Measurements from ENCODE around the gene PFN3. TPM values are rescaled to one million over a fixed set of nuclear protein-coding genes. Genes with fewer than 3 reads are reported as not detected.

PFN3 gene
- total and polyA plus RNA-seq, 2 of the 13 experiments (the other 11 are each of a cell fraction or from before 2014, with no cell fraction given), result not detected

DNA sequence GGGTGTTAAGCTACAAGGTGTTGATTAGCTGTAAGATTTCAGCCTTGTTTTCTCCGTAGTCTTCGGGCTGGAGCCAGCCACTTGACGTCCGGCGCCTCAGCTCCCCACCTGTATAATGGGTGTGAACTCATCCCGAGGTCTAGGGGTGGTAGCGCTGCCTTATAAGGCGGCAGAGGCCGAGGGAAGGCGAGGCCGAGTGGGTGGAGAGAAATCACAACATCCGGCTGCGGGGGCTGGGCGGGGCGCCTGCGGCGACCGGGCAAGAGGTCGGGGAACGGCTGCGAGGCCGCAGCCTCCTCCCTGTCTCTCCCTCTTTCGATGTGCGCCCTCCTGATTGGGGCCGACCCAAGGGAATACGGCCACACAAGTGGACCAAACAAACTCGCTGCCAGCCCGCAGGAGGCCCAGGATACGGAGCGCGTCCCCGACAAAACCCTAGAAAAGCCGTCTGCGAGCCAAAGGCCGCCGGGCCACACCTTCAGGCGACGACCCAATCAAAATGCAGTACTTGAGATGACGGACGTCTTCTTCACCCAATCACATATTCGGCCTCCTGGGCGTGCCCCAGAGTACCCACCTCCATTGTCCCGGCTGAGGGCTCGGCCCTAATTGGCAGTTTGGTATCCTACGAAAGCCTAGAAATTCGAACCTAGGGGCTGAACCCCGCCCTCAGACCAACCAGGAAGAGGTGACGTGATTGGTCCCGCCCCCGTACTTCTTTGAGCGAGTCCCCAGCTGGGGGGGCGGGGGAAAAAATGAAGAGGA is 25.5 kb upstream of the PFN3 start (continued):
- TF ChIP-seq, protein P1, sequence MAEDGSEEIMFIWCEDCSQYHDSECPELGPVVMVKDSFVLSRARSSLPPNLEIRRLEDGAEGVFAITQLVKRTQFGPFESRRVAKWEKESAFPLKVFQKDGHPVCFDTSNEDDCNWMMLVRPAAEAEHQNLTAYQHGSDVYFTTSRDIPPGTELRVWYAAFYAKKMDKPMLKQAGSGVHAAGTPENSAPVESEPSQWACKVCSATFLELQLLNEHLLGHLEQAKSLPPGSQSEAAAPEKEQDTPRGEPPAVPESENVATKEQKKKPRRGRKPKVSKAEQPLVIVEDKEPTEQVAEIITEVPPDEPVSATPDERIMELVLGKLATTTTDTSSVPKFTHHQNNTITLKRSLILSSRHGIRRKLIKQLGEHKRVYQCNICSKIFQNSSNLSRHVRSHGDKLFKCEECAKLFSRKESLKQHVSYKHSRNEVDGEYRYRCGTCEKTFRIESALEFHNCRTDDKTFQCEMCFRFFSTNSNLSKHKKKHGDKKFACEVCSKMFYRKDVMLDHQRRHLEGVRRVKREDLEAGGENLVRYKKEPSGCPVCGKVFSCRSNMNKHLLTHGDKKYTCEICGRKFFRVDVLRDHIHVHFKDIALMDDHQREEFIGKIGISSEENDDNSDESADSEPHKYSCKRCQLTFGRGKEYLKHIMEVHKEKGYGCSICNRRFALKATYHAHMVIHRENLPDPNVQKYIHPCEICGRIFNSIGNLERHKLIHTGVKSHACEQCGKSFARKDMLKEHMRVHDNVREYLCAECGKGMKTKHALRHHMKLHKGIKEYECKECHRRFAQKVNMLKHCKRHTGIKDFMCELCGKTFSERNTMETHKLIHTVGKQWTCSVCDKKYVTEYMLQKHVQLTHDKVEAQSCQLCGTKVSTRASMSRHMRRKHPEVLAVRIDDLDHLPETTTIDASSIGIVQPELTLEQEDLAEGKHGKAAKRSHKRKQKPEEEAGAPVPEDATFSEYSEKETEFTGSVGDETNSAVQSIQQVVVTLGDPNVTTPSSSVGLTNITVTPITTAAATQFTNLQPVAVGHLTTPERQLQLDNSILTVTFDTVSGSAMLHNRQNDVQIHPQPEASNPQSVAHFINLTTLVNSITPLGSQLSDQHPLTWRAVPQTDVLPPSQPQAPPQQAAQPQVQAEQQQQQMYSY (CRISPR knock-in tag; IDR thresholded peaks at IDR 0.05), result 0 out of 2 replicates have a peak, but pooled peaks have one; percentile 38
- TF ChIP-seq YEATS4 (CRISPR knock-in tag; IDR thresholded peaks at IDR 0.05; ENCODE audit: borderline replicate concordance), result peak; percentile 87
- peak; percentile 15; the same call in 1 of the 2 replicates for TF ChIP-seq TOPORS (CRISPR knock-in tag; IDR thresholded peaks at IDR 0.05)
- peak; percentile 76 for TF ChIP-seq U2AF1 (optimal IDR thresholded peaks at IDR 0.05; ENCODE audit: low read depth, low read length)
- TF ChIP-seq, protein P2, sequence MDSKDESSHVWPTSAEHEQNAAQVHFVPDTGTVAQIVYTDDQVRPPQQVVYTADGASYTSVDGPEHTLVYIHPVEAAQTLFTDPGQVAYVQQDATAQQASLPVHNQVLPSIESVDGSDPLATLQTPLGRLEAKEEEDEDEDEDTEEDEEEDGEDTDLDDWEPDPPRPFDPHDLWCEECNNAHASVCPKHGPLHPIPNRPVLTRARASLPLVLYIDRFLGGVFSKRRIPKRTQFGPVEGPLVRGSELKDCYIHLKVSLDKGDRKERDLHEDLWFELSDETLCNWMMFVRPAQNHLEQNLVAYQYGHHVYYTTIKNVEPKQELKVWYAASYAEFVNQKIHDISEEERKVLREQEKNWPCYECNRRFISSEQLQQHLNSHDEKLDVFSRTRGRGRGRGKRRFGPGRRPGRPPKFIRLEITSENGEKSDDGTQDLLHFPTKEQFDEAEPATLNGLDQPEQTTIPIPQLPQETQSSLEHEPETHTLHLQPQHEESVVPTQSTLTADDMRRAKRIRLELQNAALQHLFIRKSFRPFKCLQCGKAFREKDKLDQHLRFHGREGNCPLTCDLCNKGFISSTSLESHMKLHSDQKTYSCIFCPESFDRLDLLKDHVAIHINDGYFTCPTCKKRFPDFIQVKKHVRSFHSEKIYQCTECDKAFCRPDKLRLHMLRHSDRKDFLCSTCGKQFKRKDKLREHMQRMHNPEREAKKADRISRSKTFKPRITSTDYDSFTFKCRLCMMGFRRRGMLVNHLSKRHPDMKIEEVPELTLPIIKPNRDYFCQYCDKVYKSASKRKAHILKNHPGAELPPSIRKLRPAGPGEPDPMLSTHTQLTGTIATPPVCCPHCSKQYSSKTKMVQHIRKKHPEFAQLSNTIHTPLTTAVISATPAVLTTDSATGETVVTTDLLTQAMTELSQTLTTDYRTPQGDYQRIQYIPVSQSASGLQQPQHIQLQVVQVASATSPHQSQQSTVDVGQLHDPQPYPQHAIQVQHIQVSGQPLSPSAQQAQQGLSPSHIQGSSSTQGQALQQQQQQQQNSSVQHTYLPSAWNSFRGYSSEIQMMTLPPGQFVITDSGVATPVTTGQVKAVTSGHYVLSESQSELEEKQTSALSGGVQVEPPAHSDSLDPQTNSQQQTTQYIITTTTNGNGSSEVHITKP (CRISPR knock-in tag; IDR thresholded peaks at IDR 0.05; ENCODE audit: low read depth), result peak; percentile 25
- TF ChIP-seq, protein P3, sequence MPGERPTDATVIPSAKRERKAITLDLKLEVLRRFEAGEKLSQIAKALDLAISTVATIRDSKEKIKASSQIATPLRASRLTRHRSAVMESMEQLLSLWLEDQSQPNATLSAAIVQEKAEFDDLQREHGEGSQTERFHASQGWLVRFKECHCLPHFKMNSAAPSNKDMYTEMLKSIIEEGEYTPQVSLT (CRISPR knock-in tag; IDR thresholded peaks at IDR 0.05; ENCODE audit: borderline replicate concordance, low read depth), result no peak
- TF ChIP-seq AHR (CRISPR knock-in tag; IDR thresholded peaks at IDR 0.05), result peak; percentile 24; the same call in 1 of the 2 replicates
- TF ChIP-seq ZNF572 (CRISPR knock-in tag; IDR thresholded peaks at IDR 0.05), result 0 out of 2 replicates have a peak, but pooled peaks have one; percentile 11
- TF ChIP-seq, protein P4, sequence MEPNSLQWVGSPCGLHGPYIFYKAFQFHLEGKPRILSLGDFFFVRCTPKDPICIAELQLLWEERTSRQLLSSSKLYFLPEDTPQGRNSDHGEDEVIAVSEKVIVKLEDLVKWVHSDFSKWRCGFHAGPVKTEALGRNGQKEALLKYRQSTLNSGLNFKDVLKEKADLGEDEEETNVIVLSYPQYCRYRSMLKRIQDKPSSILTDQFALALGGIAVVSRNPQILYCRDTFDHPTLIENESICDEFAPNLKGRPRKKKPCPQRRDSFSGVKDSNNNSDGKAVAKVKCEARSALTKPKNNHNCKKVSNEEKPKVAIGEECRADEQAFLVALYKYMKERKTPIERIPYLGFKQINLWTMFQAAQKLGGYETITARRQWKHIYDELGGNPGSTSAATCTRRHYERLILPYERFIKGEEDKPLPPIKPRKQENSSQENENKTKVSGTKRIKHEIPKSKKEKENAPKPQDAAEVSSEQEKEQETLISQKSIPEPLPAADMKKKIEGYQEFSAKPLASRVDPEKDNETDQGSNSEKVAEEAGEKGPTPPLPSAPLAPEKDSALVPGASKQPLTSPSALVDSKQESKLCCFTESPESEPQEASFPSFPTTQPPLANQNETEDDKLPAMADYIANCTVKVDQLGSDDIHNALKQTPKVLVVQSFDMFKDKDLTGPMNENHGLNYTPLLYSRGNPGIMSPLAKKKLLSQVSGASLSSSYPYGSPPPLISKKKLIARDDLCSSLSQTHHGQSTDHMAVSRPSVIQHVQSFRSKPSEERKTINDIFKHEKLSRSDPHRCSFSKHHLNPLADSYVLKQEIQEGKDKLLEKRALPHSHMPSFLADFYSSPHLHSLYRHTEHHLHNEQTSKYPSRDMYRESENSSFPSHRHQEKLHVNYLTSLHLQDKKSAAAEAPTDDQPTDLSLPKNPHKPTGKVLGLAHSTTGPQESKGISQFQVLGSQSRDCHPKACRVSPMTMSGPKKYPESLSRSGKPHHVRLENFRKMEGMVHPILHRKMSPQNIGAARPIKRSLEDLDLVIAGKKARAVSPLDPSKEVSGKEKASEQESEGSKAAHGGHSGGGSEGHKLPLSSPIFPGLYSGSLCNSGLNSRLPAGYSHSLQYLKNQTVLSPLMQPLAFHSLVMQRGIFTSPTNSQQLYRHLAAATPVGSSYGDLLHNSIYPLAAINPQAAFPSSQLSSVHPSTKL (CRISPR knock-in tag; IDR thresholded peaks at IDR 0.05), result peak; percentile 38; the same call in 1 of the 2 replicates
- peak; percentile 70 for TF ChIP-seq HNRNPLL (IDR thresholded peaks at IDR 0.05; ENCODE audit: low read depth, low read length, poor library complexity, severe bottlenecking)
- TF ChIP-seq ZNF251 (CRISPR knock-in tag; IDR thresholded peaks at IDR 0.05), result no peak
- peak; percentile 99 for TF ChIP-seq ZMYM3 (CRISPR knock-in tag; IDR thresholded peaks at IDR 0.05)
- peak; percentile 58; the same call in 1 of the 2 replicates for TF ChIP-seq HDAC1 (CRISPR knock-in tag; IDR thresholded peaks at IDR 0.05)
- no peak for TF ChIP-seq MBNL3 (CRISPR knock-in tag; conservative IDR thresholded peaks at IDR 0.05)
- peak; percentile 84 for TF ChIP-seq PHF8 (CRISPR knock-in tag; IDR thresholded peaks at IDR 0.05)

Measured in HepG2 (cell line).